ENCODE measurements around the gene GNRHR. TPM values are rescaled to one million over a fixed set of nuclear protein-coding genes. Genes with fewer than 3 reads are reported as not detected.

GNRHR gene
- total and polyA plus RNA-seq, 4 donors, result 0.15 TPM; not detected in 3

DNA sequence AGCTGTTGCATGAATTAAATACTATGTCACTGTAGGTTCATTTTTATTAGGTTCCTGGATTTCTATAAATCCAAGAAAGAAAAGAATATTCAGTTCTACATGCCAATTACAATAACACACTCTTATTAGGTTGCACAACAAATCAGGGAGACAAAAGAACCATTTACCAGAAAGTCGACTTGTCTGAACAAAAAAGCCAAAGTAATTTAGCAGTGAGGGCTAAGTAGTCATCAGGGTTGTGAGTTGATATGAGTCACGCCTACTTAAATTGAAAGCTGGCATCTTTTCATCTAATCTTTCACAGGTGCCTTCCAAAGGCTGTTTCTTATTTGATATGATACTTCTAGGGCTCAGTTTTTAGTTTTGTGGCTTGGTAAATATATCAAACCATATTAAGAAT is 25.4 kb upstream of the GNRHR start (continued):
- TF ChIP-seq GABPA (IDR thresholded peaks at IDR 0.05 in 1 of 2, conservative IDR thresholded peaks at IDR 0.05 in 1 of 2) (no peak), NR2F2 (IDR thresholded peaks at IDR 0.05) (no peak), SP1 (IDR thresholded peaks at IDR 0.05) (no peak), HNF4A (conservative IDR thresholded peaks at IDR 0.05) (no peak), EGR1 (IDR thresholded peaks at IDR 0.05; ENCODE audit: low read depth in 2 of 2) (no peak)
- TF ChIP-seq, protein P1, sequence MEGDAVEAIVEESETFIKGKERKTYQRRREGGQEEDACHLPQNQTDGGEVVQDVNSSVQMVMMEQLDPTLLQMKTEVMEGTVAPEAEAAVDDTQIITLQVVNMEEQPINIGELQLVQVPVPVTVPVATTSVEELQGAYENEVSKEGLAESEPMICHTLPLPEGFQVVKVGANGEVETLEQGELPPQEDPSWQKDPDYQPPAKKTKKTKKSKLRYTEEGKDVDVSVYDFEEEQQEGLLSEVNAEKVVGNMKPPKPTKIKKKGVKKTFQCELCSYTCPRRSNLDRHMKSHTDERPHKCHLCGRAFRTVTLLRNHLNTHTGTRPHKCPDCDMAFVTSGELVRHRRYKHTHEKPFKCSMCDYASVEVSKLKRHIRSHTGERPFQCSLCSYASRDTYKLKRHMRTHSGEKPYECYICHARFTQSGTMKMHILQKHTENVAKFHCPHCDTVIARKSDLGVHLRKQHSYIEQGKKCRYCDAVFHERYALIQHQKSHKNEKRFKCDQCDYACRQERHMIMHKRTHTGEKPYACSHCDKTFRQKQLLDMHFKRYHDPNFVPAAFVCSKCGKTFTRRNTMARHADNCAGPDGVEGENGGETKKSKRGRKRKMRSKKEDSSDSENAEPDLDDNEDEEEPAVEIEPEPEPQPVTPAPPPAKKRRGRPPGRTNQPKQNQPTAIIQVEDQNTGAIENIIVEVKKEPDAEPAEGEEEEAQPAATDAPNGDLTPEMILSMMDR (IDR thresholded peaks at IDR 0.05; ENCODE audit: low read depth, low read length, missing input control), result no peak

DNA sequence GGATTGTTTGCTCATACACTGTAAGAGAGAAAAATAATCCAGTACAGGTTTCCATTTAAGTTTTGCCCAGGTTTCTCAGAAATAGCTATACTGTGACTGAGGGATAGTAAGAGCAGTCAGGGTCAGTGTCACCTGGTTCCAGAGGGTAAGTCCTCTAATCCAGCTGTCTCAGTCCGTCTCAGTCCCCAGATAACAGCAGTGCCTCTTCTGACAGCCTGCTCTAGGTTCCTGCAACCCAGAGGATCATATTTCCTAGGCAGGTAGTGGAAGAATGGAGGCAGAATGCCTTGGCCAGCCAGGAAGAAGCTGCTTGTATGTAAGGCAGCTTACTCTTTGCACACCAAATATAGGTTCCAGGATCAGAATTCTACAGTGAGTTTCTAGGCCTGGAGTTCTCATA is 22.6 kb upstream of the GNRHR start:
- Histone ChIP-seq H3K9ac (ENCODE audit: low read depth in 1 of 2, low read length in 2 of 2) (no peak overlapping the region), H3K27ac (ENCODE audit: low read depth in 1 of 2, low read length in 2 of 2) (no peak overlapping the region), H3K36me3 (ENCODE audit: control insufficient read depth in 4 of 4, insufficient read depth in 3 of 4, low read depth in 1 of 4, low read length in 3 of 4) (no peaks in the 10 kb centered on the region), H3K4me1 (ENCODE audit: control insufficient read depth in 4 of 4, insufficient read depth in 4 of 4, low read length in 3 of 4) (no peaks in the 10 kb centered on the region), H3K9me3 (ENCODE audit: control insufficient read depth in 4 of 4, low read length in 3 of 4) (no peaks in the 10 kb centered on the region), H3K4me3 (ENCODE audit: low read depth in 1 of 3, low read length in 3 of 3) (no peak overlapping the region), H3K27me3 (ENCODE audit: control insufficient read depth in 4 of 4, insufficient read depth in 4 of 4, low read length in 3 of 4) (no peaks in the 10 kb centered on the region)
- TF ChIP-seq TAF1 (conservative IDR thresholded peaks at IDR 0.05) (no peak), FOXA2 (IDR thresholded peaks at IDR 0.05) (no peak), RXRA (IDR thresholded peaks at IDR 0.05) (no peak), EGR1 (IDR thresholded peaks at IDR 0.05; ENCODE audit: low read depth in 2 of 2) (no peak), FOXA1 (IDR thresholded peaks at IDR 0.05) (no peak), GABPA (IDR thresholded peaks at IDR 0.05 in 1 of 2, conservative IDR thresholded peaks at IDR 0.05 in 1 of 2) (no peak), HNF4A (conservative IDR thresholded peaks at IDR 0.05) (no peak), HNF4G (IDR thresholded peaks at IDR 0.05) (no peak), YY1 (IDR thresholded peaks at IDR 0.05) (no peak), SP1 (IDR thresholded peaks at IDR 0.05) (no peak), RAD21 (IDR thresholded peaks at IDR 0.05) (no peak)
- TF ChIP-seq, protein P2, sequence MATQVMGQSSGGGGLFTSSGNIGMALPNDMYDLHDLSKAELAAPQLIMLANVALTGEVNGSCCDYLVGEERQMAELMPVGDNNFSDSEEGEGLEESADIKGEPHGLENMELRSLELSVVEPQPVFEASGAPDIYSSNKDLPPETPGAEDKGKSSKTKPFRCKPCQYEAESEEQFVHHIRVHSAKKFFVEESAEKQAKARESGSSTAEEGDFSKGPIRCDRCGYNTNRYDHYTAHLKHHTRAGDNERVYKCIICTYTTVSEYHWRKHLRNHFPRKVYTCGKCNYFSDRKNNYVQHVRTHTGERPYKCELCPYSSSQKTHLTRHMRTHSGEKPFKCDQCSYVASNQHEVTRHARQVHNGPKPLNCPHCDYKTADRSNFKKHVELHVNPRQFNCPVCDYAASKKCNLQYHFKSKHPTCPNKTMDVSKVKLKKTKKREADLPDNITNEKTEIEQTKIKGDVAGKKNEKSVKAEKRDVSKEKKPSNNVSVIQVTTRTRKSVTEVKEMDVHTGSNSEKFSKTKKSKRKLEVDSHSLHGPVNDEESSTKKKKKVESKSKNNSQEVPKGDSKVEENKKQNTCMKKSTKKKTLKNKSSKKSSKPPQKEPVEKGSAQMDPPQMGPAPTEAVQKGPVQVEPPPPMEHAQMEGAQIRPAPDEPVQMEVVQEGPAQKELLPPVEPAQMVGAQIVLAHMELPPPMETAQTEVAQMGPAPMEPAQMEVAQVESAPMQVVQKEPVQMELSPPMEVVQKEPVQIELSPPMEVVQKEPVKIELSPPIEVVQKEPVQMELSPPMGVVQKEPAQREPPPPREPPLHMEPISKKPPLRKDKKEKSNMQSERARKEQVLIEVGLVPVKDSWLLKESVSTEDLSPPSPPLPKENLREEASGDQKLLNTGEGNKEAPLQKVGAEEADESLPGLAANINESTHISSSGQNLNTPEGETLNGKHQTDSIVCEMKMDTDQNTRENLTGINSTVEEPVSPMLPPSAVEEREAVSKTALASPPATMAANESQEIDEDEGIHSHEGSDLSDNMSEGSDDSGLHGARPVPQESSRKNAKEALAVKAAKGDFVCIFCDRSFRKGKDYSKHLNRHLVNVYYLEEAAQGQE (IDR thresholded peaks at IDR 0.05), result no peak
- TF ChIP-seq, protein P1 (IDR thresholded peaks at IDR 0.05; ENCODE audit: low read depth, low read length, missing input control), result no peak
- no peak for DNase-seq (ENCODE audit: low spot score)
- 72% methylated on average over 1 of the region's 1 CpG for WGBS

All from liver (tissue), 9 donors.